IMR-90 (cell line): Measurements from ENCODE around the gene RALGAPB. TPM values are rescaled to one million over a fixed set of nuclear protein-coding genes. Genes with fewer than 3 reads are reported as not detected.

Source experiments
- ATAC-seq: fragments of 200-7000 bp; cut with Tn5 transposase; 2 replicates; pipeline ENCODE4 v1.9.1; 2020; ENCODE audit warnings: low read depth, mild to moderate bottlenecking, moderate library complexity
- BruUV-seq: library from RNA; stranded (reverse); fragments of 400-500 nt; replicated peaks from 2 replicates; lab custom pipeline; 2021; lab: Mats Ljungman, UMichigan
- CTCF ChIA-PET: fragments of 300-600 bp; formaldehyde crosslinking; extraction: SDS; loops from one replicate; lab custom pipeline; 2021; ENCODE audit warnings: antibody characterized with exemption; lab: Yijun Ruan, JAX
- POLR2A ChIA-PET: fragments of 300-600 bp; sonication (Branson Sonifier 250); formaldehyde crosslinking; loops from one replicate; lab custom pipeline; 2022; ENCODE audit warnings: antibody characterized with exemption; ENCODE audit not compliant: unreplicated experiment; lab: Charles Lee
- DNase-seq: peaks from one replicate; pipeline ENCODE4 v3.0.0; 2013
- H2AFZ ChIP-seq: replicated peaks from 2 replicates; pipeline ENCODE3; 2013; ENCODE audit warnings: low read length, mild to moderate bottlenecking; ENCODE audit not compliant: poor library complexity
- H2AK5ac ChIP-seq: 2 replicates; pipeline ENCODE4 v1.6.1; 2013; ENCODE audit warnings: low read depth, low read length, inconsistent platforms
- H2AK9ac ChIP-seq: replicated peaks from 2 replicates; pipeline ENCODE3; 2013; ENCODE audit warnings: mild to moderate bottlenecking, low read depth, low read length, moderate library complexity; ENCODE audit not compliant: poor library complexity
- H2BK120ac ChIP-seq: 2 replicates; pipeline ENCODE4 v1.6.1; 2013; ENCODE audit warnings: low read depth, low read length, inconsistent platforms
- H2BK15ac ChIP-seq: 3 replicates; pipeline ENCODE4 v1.6.1; 2013; ENCODE audit warnings: low read depth, low read length, inconsistent platforms
- H2BK20ac ChIP-seq: 2 replicates; pipeline ENCODE4 v1.6.1; 2013; ENCODE audit warnings: low read depth, mild to moderate bottlenecking, inconsistent platforms, low read length, moderate library complexity
- H2BK5ac ChIP-seq: 2 replicates; pipeline ENCODE4 v1.6.1; 2013; ENCODE audit warnings: mild to moderate bottlenecking, low read depth, low read length, inconsistent platforms; ENCODE audit not compliant: poor library complexity, severe bottlenecking
- H3K14ac ChIP-seq: replicated peaks from 2 replicates; pipeline ENCODE4 v1.6.1; 2013; ENCODE audit warnings: low read depth, low read length, inconsistent platforms
- H3K18ac ChIP-seq: 2 replicates; pipeline ENCODE4 v1.6.1; 2013; ENCODE audit warnings: low read depth, low read length, control low read depth
- H3K23ac ChIP-seq: 2 replicates; pipeline ENCODE4 v1.6.1; 2013; ENCODE audit warnings: low read depth, low read length, inconsistent platforms
- H3K27ac ChIP-seq: 2 replicates; pipeline ENCODE4 v1.5.1; 2013; ENCODE audit warnings: mild to moderate bottlenecking, control low read depth, low read length; ENCODE audit not compliant: insufficient read depth
- H3K27me3 ChIP-seq: 2 replicates; pipeline ENCODE4 v1.6.1; 2013; ENCODE audit warnings: low read length; ENCODE audit not compliant: control insufficient read depth, insufficient read depth
- H3K36me3 ChIP-seq: 2 replicates; pipeline ENCODE4 v1.6.1; 2013; ENCODE audit warnings: low read length, mixed read lengths; ENCODE audit not compliant: control insufficient read depth, insufficient read depth
- H3K4ac ChIP-seq: 2 replicates; pipeline ENCODE4 v1.6.1; 2013; ENCODE audit warnings: low read depth, low read length, inconsistent platforms
- H3K4me1 ChIP-seq: 2 replicates; pipeline ENCODE4 v1.6.1; 2013; ENCODE audit warnings: low read length, mixed read lengths; ENCODE audit not compliant: control insufficient read depth, insufficient read depth
- H3K4me2 ChIP-seq: 2 replicates; pipeline ENCODE4 v1.6.1; 2013; ENCODE audit warnings: low read depth, mild to moderate bottlenecking, control low read depth, low read length, moderate library complexity
- H3K4me3 ChIP-seq: 2 replicates; pipeline ENCODE4 v1.5.1; 2013; ENCODE audit warnings: low read depth, mild to moderate bottlenecking, control low read depth, low read length, moderate library complexity; ENCODE audit not compliant: insufficient read depth
- H3K56ac ChIP-seq: 2 replicates; pipeline ENCODE4 v1.6.1; 2013; ENCODE audit warnings: low read length, inconsistent platforms; ENCODE audit not compliant: insufficient read depth; ENCODE audit errors: extremely low read depth
- H3K79me1 ChIP-seq, 2 experiments: 2 replicates each; pipeline ENCODE4 v1.6.1; 2013; ENCODE audit warnings: low read length in 2 of 2, inconsistent platforms in 1 of 2, low read depth in 1 of 2
- H3K9ac ChIP-seq: 2 replicates; pipeline ENCODE4 v1.6.1; 2013; ENCODE audit warnings: low read depth, low read length, control low read depth
- H3K9me1 ChIP-seq: 2 replicates; pipeline ENCODE4 v1.6.1; 2013; ENCODE audit warnings: low read length, inconsistent platforms; ENCODE audit not compliant: insufficient read depth
- H3K9me3 ChIP-seq: 2 replicates; pipeline ENCODE4 v1.6.1; 2013; ENCODE audit warnings: low read length; ENCODE audit not compliant: control insufficient read depth, insufficient read depth
- H4K20me1 ChIP-seq: 2 replicates; pipeline ENCODE4 v1.6.1; 2013; ENCODE audit warnings: low read length, inconsistent platforms; ENCODE audit not compliant: insufficient read depth
- H4K5ac ChIP-seq: 2 replicates; pipeline ENCODE4 v1.6.1; 2013; ENCODE audit warnings: mild to moderate bottlenecking, low read depth, low read length, control low read depth
- H4K8ac ChIP-seq, 2 experiments: 2 replicates each; pipeline ENCODE4 v1.6.1; 2013; ENCODE audit warnings: low read depth in 2 of 2, low read length in 2 of 2, control low read depth in 1 of 2, inconsistent platforms in 1 of 2
- H4K91ac ChIP-seq: 2 replicates; pipeline ENCODE4 v1.6.1; 2013; ENCODE audit warnings: low read depth, low read length, inconsistent platforms; ENCODE audit not compliant: insufficient read depth
- BHLHE40 ChIP-seq: fragments of 150-350 bp; IDR thresholded peaks from 2 replicates; pipeline ENCODE4 v1.6.1; 2016; ENCODE audit warnings: mild to moderate bottlenecking, low read depth, low read length
- CEBPB ChIP-seq: IDR thresholded peaks from 2 replicates; pipeline ENCODE4 v1.6.1; 2012; ENCODE audit warnings: low read depth, low read length, improper control_type of control experiment
- CHD1 ChIP-seq: IDR thresholded peaks from 2 replicates; pipeline ENCODE4 v1.6.1; 2012; ENCODE audit warnings: low read depth, low read length, improper control_type of control experiment
- MAFK ChIP-seq: IDR thresholded peaks from 2 replicates; pipeline ENCODE4 v1.6.1; 2012; ENCODE audit warnings: low read depth, low read length, improper control_type of control experiment
- RCOR1 ChIP-seq: IDR thresholded peaks from 2 replicates; pipeline ENCODE4 v1.6.1; 2012; ENCODE audit warnings: mild to moderate bottlenecking, low read length, improper control_type of control experiment; ENCODE audit not compliant: insufficient replicate concordance
- WGBS, 2 experiments: methylation state at CpG; one replicate each; pipeline versions ENCODE4 v1.1.5 to v1.1.7; 2013; ENCODE audit warnings: missing lambda C conversion rate in 2 of 2; ENCODE audit not compliant: insufficient read length in 1 of 2; ENCODE audit errors: extremely low coverage in 2 of 2; 5-methylcytosine and 5-hydroxymethylcytosine counted together
- dilution Hi-C: fragments of 300-500 bp; cut with HindIII; formaldehyde crosslinking; loops from one replicate; pipeline ENCODE4 v1.14.3; 2018; ENCODE audit warnings: low sequenced_read_pairs; ENCODE audit not compliant: unreplicated experiment
- in situ Hi-C: fragments of 300-500 bp; cut with MboI; formaldehyde crosslinking; loops from 3 replicates; pipeline ENCODE4 v1.14.3; 2019; ENCODE audit warnings: low sequenced_read_pairs, inconsistent platforms, mixed read lengths
- intact Hi-C: fragments of 100-400 bp; cut with micrococcal nuclease; formaldehyde crosslinking; loops from 2 replicates; pipeline ENCODE4 v1.10.0; 2022
- polyA plus RNA-seq, 3 experiments: library from polyadenylated mRNA; depleted of rRNA; stranded (reverse); fragments of >200 nt; gene quantifications; 2 replicates each; pipeline ENCODE4 v1.2.3, GENCODE V29; 2012; ENCODE audit warnings: low replicate concordance in 1 of 3
- total RNA-seq: library from RNA; depleted of rRNA; stranded (reverse); fragments of >200 nt; gene quantifications from 2 replicates; pipeline ENCODE4 v1.2.3, GENCODE V29; 2012
- TF ChIP-seq, protein P1 (sequence below): conservative IDR thresholded peaks from 2 replicates; pipeline ENCODE4 v1.5.1; 2012; ENCODE audit warnings: mild to moderate bottlenecking, low read depth, low read length, improper control_type of control experiment

Gene RALGAPB
- total and polyA plus RNA-seq, 2 of the 4 experiments (the other 2 are of a cell fraction): 12.7 to 30.3 TPM

GRCh38 chr20:38536310-38536709 lies 63.7 kb downstream of the RALGAPB start:
- no peak overlapping the region for H4K8ac ChIP-seq
- no peaks in the 10 kb centered on the region; the same call in 1 of the 2 replicates for H3K4me1 ChIP-seq
- no peak overlapping the region for H2BK15ac ChIP-seq
- peaks cover 6 to 13% of the 10 kb centered on the region in 2 experiments; a peak in 1 of 4 replicates for H3K79me1 ChIP-seq
- H3K56ac ChIP-seq: no peak overlapping the region
- ChIA-PET CTCF (no interaction called here), POLR2A (no interaction called here)
- no TSS peak for BruUV-seq
- H2AK5ac ChIP-seq: no peak overlapping the region
- H3K27ac ChIP-seq: no peak overlapping the region
- no peak overlapping the region for H3K4ac ChIP-seq
- no peak overlapping the region for H3K14ac ChIP-seq
- no peak overlapping the region for H2AK9ac ChIP-seq
- peak overlapping the region; percentile 37 for H2BK5ac ChIP-seq
- in situ Hi-C loops: loop anchor here (10.0 kb wide), 1 partner anchor 62 kb away; the partner anchor contains the start of gene RALGAPB
- H3K23ac ChIP-seq: no peak overlapping the region
- WGBS, 2 experiments: no CpG with 5 or more reads among the region's 2 CpGs
- no peak overlapping the region for H3K4me3 ChIP-seq
- TF ChIP-seq MAFK (no peak), CEBPB (no peak), CHD1 (no peak), BHLHE40 (no peak), RCOR1 (no peak)
- TF ChIP-seq, protein P1, sequence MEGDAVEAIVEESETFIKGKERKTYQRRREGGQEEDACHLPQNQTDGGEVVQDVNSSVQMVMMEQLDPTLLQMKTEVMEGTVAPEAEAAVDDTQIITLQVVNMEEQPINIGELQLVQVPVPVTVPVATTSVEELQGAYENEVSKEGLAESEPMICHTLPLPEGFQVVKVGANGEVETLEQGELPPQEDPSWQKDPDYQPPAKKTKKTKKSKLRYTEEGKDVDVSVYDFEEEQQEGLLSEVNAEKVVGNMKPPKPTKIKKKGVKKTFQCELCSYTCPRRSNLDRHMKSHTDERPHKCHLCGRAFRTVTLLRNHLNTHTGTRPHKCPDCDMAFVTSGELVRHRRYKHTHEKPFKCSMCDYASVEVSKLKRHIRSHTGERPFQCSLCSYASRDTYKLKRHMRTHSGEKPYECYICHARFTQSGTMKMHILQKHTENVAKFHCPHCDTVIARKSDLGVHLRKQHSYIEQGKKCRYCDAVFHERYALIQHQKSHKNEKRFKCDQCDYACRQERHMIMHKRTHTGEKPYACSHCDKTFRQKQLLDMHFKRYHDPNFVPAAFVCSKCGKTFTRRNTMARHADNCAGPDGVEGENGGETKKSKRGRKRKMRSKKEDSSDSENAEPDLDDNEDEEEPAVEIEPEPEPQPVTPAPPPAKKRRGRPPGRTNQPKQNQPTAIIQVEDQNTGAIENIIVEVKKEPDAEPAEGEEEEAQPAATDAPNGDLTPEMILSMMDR: peak; percentile 24; the same call in 1 of the 2 replicates
- H3K9me3 ChIP-seq: no peaks in the 10 kb centered on the region
- H3K9me1 ChIP-seq: peaks cover 10% of the 10 kb centered on the region
- no peak overlapping the region for H3K4me2 ChIP-seq
- H4K20me1 ChIP-seq: peaks cover 3% of the 10 kb centered on the region; the same call in 1 of the 2 replicates
- H2AFZ ChIP-seq: no peak overlapping the region
- no peak overlapping the region for H3K9ac ChIP-seq
- intact Hi-C loops: no loop called here
- no peak overlapping the region for H4K91ac ChIP-seq
- H2BK20ac ChIP-seq: no peak overlapping the region
- H3K18ac ChIP-seq: no peak overlapping the region
- DNase-seq (peak; percentile 74), ATAC-seq (peak; percentile 84)
- H4K5ac ChIP-seq: no peak overlapping the region
- H2BK120ac ChIP-seq: no peak overlapping the region
- peaks cover 33% of the 10 kb centered on the region for H3K36me3 ChIP-seq
- dilution Hi-C loops: no loop called here
- no peaks in the 10 kb centered on the region for H3K27me3 ChIP-seq
